PC-9 (cell line): ENCODE measurements around the gene SNX8.

ENCODE experiments used
- EZH2 ChIP-seq: fragments of 200-600 bp; sonication (generic); IDR thresholded peaks from 2 replicates; pipeline ENCODE4 v1.8.0; 2017; ENCODE audit warnings: antibody characterized with exemption, low read depth
- TF ChIP-seq, protein P1 (sequence below): fragments of 200-600 bp; sonication (generic); conservative IDR thresholded peaks from 2 replicates; pipeline ENCODE4 v1.6.1; 2017; ENCODE audit warnings: mixed run types, antibody characterized with exemption, mild to moderate bottlenecking, moderate library complexity

GRCh38 chr7:2360796-2361195 lies 46.6 kb upstream of the SNX8 start:
- TF ChIP-seq, protein P1, sequence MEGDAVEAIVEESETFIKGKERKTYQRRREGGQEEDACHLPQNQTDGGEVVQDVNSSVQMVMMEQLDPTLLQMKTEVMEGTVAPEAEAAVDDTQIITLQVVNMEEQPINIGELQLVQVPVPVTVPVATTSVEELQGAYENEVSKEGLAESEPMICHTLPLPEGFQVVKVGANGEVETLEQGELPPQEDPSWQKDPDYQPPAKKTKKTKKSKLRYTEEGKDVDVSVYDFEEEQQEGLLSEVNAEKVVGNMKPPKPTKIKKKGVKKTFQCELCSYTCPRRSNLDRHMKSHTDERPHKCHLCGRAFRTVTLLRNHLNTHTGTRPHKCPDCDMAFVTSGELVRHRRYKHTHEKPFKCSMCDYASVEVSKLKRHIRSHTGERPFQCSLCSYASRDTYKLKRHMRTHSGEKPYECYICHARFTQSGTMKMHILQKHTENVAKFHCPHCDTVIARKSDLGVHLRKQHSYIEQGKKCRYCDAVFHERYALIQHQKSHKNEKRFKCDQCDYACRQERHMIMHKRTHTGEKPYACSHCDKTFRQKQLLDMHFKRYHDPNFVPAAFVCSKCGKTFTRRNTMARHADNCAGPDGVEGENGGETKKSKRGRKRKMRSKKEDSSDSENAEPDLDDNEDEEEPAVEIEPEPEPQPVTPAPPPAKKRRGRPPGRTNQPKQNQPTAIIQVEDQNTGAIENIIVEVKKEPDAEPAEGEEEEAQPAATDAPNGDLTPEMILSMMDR, result no peak
- TF ChIP-seq EZH2, result no peak
